GM18519 (cell line): ENCODE measurements around the gene EPHA2.
"Not testable (repeated sequence)": the region's sequence is repeated elsewhere in the genome, so short reads cannot be mapped to it uniquely, and the experiment has no call there.

Experiments used
- ATAC-seq: cut with Tn5 transposase; IDR thresholded peaks from one replicate; pipeline ENCODE4 v1.9.1; 2021; ENCODE audit warnings: mild to moderate bottlenecking, moderate library complexity; ENCODE audit not compliant: unreplicated experiment, low FRiP score

The EPHA2 gene

DNA sequence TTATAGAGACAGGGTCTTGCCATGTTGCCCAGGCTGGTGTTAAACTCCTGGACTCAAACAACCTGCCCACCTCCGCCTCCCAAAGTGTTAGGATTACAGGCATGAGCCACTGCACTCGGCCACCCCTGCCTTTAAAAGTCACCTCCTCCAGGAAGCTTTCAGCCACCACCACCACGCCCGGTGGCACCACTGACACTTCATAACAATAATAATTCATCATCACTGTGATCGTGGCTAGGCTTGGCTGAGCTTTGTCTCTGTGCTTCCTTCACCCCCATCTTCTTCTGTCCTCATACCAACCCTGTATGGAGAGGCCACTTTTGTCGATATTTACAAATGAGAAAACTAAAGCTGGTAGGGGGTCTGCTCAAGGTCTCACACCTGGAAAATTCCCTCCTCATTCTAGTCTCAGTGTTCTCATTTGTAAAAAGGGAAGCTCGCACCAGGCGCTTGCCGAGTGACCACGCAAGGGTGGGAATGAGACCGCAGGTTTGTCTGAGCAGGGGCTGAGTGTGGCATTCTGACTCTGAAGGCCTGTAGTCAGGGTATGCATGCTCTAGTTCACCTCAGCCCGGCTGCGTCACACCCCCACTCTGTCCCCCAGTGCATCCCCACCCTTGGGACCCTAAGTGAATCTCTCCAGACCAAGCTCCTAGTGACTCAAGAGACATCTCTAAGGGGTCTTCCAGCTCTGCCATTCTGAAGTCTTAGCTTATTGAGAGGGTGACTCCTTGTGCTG is 12.9 kb upstream of the EPHA2 start:
- ATAC-seq: no peak

DNA sequence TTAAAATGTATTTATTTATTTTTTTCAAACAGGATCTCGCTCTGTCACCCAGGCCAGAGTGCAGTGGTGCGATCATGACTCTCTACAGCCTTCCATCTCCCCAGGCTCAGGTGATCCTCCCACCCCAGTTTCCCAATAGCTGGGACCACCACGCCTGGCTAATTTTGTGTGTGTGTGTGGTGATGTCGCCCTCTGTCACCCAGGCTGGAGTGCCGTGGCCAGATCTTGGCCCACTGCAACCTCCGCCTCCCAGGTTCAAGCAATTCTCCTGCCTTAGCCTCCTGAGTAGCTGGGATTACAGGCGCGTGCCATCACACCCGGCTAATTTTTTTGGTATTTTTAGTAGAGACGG is 12.3 kb upstream of the EPHA2 start:
- ATAC-seq: not testable (repeated sequence)

DNA sequence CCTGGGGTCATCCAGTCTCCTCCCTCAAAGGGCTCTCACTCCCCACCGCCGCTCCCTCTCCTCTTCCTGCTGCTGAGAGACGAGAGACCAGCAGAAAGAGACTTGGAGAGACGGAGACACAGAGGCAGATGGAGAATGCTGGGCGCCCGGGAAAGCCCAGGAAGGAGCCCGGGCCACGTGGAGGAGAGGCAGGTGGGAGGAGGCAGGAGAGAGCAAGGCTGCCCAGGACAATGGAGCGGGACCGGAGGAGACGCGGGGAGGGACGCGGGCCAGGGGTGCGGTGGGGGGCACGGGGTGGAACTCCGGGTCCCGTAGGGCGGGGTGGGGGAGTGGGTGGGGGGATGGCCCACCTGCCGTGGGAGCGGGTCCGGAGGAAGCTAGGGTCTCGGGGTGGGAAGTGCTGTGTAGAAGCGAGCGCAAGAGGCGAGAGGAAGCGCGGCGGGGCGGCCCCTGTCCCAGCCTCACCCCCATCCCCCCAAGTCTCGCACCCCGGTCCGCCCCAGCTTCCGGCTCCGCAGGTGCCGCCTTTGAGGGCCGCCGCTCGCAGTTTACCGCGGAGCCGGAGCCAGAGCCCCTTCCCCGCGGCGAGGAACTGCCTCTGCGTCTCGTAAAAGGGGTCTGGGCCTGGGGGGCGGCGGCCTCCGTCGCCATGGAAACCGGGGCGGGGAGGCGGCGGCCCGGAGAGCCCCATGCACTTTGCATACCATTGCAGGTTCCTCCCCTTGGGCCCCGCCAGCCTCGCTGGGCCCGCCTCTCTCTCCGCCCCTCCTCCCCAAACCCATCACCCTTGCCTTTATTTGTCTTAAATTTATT is 11.7 kb upstream of the EPHA2 start:
- ATAC-seq: no peak

DNA sequence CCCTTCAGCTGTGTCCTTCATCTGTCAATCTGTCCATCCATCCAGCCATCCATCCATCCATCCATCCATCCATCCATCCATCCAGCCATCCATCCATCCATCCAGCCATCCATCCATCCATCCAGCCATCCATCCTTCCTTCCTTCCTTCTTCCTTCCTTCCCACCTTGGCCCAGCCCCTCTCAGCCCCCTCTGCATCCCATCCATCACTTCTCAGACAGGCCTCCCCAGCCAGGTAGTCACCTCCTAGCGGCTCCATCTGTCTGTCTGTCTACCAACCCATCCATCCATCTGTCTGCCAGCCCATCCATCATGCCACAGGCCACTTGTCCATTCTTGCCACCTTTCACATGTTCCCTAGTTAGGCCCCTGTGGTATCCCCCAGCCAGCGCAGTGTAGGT is 10.2 kb upstream of the EPHA2 start:
- no peak for ATAC-seq

DNA sequence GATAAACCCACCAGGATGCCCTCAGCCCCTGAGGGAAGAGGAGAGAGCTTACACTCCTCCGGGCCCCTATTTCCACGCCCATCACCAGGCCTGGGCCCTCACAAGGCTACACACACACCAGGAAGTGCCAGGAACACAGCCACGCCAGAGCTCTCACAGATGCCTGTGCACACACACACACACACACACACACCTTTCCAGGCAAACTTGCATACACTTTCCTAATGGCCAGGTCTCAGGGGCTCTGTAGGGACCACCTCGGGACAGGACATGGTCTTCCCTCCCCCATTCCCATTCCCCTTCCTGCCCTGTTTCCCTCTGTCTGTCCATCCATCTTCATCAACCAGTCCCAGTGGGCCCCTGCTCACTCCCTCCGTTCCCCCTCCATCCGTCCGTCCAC is 9.7 kb upstream of the EPHA2 start:
- ATAC-seq: no peak

DNA sequence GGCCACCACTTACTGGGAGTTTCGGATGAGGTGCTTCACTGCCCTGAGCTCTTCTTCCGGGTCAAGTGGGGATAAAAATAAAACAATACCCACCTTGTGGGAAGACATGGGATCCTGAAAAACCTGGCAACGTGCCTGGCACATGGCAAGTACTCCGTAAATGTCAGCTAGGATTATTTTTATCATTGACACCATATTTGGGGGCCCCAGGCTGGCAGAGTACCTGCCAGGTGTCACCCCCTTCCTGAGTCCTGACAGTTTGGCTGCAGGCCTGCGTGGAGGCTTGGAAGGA is 9.2 kb upstream of the EPHA2 start:
- ATAC-seq: no peak

DNA sequence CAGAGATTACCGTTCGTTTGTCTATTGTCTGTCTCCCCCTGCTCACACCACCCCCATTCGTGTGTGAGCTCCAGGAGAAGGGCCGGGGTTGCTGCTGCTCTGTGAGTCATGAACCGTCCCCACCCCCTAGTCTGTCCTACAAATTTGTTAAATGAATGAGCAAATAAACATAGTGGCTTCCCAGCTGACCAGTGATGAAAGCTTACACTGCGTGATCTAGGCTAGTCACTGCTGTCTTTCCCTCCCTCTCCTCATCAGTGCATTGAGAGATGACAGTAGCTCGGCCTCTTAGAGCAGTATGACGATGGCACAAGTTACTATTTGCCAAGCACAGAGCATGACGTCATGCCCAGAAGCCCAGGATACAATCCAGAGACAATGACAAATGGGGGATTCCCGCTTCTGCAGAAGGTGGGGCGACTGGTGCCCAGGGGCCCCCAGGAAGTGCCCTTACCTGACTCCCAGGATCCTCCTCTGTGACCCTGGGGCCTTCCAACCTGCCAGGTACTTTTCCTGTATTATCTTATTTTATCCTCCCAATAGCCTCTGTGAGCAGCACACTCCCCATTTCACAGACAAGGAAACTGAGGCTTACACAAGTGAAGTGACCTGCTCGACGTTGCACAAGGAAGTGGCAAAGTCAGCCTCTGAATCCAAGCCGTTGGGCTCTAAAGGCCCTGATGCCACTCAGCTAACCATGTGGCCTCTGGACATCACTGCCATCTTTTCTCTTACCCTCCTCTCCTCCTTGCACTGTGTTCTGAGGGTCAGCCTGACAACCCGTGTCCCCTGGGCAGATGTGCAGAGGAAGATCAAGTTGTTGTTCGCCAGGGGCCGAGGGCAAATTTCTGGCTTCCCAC is 8.6 kb upstream of the EPHA2 start:
- ATAC-seq: no peak

DNA sequence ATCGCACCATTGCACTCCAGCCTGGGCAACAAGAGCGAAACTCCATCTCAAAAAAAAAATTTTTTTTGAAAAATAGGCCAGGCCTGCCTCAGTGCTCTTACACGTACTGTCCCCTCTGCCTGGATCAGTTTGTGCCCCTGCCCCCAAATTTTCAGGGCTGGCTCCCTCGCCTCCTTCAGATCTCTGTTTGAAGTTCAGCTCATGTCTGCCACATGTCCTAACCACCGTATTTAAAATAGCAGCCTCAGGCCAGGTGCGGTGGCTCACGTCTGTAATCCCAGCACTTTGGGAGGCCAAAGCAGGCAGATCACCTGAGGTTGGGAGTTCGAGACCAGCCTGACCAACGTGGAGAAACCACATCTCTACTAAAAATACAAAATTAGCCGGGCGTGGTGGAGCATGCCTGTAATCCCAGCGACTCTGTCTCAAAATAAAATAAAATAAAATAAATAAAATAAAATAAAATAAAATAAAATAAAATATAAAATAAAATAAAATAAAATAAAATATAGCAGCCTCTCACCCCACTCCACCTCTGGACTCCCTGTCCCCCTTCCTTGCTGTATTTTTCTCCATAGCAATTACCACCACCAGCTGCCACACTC is 7.8 kb upstream of the EPHA2 start:
- not testable (repeated sequence) for ATAC-seq

DNA sequence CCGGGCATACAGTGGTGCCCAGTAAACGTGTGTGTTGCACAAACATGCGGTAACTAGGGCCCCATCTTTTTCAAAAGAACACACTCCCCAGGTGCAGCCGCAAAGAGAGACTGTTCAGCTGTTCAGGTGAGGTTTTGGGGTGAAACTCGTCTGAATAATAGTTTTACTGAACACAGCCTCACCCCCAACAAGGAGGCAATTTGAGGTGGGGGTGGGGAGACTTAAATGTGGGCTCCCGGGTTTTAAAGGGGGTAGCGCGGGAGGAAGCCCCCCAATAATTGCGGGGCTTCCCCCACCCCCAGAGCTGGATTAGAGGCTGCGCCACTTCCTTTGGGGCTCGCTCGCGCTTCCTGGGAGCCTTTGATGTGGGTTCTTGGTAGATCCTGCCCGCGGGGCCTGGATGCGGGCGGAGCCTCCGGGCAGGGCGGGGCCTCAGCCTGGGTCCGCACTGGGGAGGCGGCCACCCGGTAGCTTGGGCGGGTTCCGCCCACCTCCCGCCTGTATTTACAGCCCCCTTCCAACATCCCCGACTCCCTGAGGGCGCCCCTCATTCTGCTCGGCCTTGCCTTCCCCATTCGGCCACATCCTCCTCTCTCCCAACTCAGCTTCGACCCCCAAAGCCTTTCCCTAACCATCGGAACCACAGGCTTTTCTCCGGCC is 6.4 kb upstream of the EPHA2 start:
- ATAC-seq: no peak

DNA sequence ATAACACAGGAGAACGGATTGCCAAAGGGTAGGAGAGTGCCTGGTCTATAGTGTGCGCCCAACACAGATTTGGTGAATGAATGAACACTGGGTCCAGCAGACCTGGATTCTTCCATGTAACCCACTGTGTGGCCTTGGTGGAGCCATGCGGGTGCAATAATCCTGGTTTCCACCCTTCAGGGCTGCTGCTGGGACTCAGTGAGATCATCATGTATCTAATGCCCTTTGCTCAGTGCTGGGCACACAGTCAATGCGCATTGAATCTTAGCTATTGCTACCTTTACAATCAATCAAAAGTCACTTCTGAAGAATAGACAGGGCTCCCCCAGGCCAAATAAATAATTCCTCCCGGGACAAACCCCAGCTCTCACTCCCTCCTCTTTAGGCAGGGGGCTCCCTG is 5.8 kb upstream of the EPHA2 start:
- no peak for ATAC-seq

DNA sequence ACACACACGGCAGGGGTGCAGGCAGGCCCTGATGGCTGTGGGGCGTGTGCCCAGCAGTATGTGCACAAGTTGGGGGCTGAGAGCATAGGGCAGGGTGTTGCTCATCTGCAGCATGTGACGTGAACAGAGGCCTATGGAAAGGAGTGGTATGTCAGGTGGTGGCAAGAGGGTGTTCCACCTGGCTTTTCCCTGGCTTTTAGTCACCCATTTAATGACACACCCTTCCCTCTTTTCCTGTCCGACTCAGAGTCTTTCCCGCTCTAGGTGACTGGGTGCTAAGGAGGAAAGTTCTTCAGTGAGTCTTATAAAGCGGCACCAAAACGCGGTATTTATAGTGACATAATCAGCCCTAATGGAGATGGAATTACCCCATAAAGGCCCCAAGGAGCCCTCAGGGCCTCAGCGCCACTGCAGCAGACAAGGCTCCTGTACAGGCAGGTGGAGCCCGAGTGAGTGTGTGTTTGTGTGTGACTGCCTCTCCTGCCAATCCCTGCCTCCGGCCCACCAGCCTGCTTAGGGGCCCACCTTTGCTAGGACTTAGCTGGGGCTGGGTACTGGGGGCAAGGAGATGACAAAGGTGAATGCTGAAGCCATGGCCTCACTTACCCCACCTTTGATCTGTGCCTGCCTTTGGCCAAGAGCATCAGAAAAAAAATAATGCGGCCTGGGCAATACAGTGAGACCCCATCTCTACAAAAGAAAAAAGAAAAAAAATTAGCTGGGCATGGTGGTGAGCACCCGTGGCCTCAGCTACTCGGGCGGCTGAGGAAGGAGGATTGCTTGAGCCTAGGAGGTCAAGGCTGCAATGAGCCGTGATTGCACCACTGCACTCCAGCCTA is 3.3 kb upstream of the EPHA2 start:
- ATAC-seq: no peak

DNA sequence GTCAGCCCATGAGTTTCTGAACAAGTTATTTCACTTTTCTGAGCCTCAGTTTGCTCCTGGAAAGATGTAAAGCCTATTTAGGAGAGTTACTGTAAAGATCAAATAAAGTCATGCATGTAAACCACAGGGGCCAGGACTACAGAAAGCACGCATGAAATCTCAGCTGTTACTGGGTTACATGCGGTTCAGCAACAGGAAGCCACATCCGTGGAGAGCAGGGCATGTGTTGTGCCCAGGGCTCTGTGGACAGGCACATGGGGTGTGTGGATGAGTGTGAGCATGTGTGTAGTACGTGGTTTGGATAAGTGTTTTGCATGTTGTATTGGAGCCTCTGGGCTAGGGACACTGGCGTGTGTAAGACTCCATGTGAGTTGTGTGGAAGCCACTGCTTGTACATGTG is 2.2 kb upstream of the EPHA2 start:
- ATAC-seq: no peak

DNA sequence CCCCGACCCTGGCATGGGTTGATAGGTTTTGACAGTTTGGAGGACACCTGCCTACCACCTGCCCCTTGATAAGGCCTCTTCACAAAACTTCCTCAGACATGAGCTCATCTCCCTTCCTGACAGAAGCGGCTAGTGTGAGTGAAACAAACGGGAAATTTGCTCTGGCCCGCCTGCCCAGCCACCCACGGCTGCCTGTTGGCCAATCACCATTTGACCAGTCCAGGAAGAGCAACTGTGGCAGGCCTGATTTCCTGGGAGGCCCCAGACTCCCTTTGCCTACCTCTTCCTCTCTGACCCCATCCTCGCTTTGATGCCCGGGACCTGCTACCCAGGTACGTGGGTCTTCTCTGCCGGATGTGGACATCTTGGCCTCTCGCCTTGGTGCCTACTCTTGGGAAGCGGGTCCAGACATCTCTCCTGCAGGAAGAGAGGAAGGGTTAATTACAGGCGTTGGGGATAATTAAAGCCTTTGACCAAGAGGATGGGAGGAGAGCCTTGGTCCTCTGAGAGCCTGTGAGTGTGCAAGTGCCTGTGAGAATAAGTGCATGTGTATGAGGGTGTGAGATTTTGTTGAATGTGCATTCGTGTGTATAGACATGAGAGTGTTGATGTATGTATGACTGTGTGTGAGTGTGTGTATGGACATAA is 1.1 kb upstream of the EPHA2 start:
- ATAC-seq: no peak

DNA sequence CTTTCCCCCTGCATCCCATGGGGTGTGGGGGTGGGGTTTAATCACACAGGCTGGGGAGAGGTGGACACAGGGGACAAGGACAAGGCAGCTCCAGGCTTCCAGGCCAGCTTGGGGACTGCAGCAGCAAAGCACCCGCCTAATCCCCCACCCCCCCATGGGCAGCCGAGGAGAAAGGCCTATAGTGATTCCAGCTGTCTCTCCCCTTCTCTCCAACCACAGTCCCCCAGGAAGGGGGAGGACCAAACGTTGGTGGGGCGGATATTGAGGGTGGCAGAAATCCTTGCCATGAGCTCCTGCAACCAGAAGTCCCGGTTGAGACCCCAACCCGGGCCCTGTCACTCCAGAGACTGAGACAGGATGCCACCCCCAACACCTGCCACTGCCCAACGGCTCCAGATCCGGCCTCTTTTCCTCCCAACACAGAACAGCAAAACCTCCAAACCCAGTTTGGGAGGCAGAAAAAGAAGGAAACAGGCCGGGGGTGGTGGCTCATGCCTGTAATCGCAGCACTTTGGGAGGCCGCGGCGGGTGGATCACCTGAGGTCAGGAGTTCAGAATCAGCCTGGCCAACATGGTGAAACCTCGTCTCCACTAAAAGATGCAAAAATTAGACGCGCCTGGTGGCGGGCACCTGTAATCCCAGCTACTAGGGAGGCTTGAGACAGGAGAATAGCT is 1.7 kb downstream of the EPHA2 start:
- ATAC-seq: no peak

DNA sequence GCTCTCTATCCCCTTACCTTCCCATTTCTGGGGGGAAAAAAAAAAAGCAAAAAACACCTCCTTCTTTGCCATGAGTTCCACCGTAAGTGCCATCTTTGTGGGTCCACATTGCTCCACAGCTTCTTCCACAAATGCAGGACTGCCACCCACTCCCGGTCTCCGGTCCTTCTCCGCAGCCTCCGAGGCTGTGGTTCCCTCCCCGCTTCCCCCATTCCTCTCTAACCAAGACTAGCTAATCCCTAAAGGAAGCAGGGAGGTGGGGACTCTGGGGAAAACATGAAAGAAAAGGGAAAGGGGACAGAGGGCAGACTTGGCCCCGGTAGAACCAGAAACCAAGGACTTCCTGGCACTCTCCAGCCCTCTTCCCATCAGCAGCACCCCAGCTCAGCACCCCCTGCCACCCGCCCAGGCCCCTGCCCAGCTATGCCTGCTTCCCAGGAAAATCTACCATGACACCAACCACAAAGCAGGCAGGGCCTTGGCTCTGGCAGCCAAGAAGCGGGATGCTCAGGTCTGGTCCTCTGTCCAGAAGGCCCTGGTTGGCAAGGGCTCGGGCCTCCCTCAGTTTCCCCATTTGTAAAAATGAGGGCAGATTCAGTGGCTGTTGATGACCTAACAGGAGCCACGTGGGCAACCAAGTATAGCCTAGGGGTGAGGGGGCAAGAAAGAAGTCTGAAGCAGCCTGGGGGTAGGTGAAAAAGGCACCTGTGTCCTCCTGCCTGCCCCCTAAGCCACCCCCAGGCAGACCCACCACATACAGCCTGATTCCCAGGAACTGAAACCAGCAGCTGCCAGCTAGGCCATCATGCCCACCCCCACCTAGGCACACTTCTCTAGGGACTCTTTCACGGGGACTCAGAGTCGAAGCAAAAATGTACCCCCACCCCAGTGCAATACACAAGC is 2.5 kb downstream of the EPHA2 start:
- no peak for ATAC-seq

DNA sequence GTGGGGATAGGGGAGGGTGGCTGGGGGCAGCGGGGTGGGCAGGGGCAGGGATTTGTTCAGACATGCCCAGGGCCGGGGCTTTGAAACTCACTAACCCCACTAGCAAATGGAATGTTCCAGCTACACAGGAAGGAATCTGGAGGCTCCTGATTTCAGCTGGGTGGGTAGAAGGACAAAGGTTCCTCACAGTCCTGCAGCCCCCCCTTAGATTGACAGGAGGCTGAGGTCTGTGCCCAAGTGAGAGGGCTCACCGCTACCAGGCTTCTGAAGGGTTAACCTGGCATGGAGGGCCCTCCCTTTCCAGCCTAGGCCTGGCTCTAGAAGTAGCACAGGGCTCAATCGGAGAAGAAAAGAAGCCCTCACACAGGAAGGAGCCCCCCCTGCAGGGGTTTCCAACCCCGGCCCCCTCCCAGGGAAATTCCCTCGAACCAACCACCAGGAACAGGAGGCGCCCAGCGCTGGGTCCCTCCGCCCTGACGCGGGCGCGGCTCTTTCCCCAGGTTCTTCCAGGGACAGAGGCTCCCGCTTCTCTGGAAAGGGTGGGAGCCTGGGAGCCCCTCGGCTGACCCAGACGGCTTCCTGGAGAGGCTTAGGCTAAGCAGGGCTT is 3.3 kb downstream of the EPHA2 start:
- ATAC-seq: no peak

DNA sequence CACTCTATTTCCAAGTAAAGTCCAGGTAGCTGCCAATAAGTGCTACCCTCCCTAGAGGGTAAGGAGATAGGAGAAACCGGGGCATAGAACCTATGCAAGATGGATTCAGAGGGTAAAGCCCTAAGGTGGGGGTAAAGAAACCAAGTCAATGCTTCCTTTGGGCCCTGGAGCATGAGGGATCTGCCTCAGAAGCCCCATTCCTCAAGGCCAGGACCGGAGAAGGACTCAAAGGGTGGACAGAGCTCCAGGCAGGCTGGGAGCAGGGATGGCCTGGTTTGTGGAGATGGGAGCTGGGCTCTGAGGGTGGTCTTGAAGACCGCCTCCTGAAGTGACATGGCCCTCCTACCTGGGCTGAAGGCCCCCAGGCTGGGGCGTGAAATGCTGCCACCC is 3.9 kb downstream of the EPHA2 start:
- ATAC-seq: no peak
